ENCODE data around the gene DNAJB1. TPM values are rescaled to one million over a fixed set of nuclear protein-coding genes. Genes with fewer than 3 reads are reported as not detected.

Gene DNAJB1
- total RNA-seq, 1 experiment from 2014 or later: 77.7 TPM

DNA sequence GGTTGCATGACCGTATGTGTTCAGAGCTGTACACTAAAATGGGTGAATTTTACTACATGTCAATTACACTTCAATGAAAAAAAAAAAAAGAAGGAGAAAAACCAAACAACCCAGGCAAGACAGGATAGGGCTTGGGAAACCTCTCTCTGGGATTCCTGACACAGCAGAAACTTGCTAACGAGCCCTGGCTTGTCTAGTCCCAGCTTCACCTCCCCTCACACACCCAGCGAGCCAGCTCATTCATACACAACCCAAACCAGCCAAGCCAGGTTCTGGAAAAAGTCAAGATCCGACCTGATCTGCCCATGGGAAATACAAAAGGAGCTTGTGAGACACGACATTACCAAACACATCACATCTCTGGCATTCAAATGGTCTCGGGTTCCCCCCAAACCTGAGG is 7.5 kb upstream of the DNAJB1 start:
- Histone ChIP-seq H3K9ac (ENCODE audit: extremely low read depth, insufficient read length, low read length) (no peak overlapping the region), H2BK120ac (ENCODE audit: low read depth, low read length, poor library complexity, severe bottlenecking) (no peak overlapping the region), H3K79me2 (ENCODE audit: insufficient read depth, low read length) (peaks cover 3% of the 10 kb centered on the region; the same call in 1 of the 2 replicates), H3K27me3 (ENCODE audit: insufficient read depth, low read length) (no peaks in the 10 kb centered on the region), H3K4me2 (ENCODE audit: insufficient read depth, insufficient read length, low read length) (no peak overlapping the region), H4K5ac (ENCODE audit: insufficient read length, low read depth, low read length) (no peak overlapping the region), H3K9me3 (ENCODE audit: control insufficient read depth, low read depth, low read length) (no peaks in the 10 kb centered on the region), H3K79me1 (ENCODE audit: insufficient read depth, low read depth, low read length, poor library complexity, severe bottlenecking) (no peaks in the 10 kb centered on the region), H2BK5ac (ENCODE audit: insufficient read length, low read length) (no peak overlapping the region), H2BK20ac (ENCODE audit: low read depth, low read length, poor library complexity, severe bottlenecking) (no peak overlapping the region), H4K8ac (replicated peaks; ENCODE audit: insufficient read length, low read depth, low read length) (no peak overlapping the region), H4K20me1 (ENCODE audit: control insufficient read depth, insufficient read depth, insufficient read length) (no peaks in the 10 kb centered on the region), H3K23ac (ENCODE audit: insufficient read length, low read depth, low read length) (no peak overlapping the region), H2BK12ac (ENCODE audit: insufficient read length, low read depth, low read length) (no peak overlapping the region), H2BK15ac (ENCODE audit: low read depth, low read length) (no peak overlapping the region), H3K27ac (ENCODE audit: insufficient read length, low read depth, low read length) (no peak overlapping the region), H2AFZ (ENCODE audit: low read length) (no peak overlapping the region), H3K23me2 (ENCODE audit: insufficient read length, low read depth, low read length, poor library complexity, severe bottlenecking) (peaks cover 3% of the 10 kb centered on the region), H3K4ac (ENCODE audit: low read depth, low read length) (no peak overlapping the region), H4K91ac (ENCODE audit: insufficient read length, low read depth, low read length) (no peak overlapping the region), H3K18ac (ENCODE audit: insufficient read length, low read depth, low read length) (no peak overlapping the region), H3T11ph (ENCODE audit: low read length) (no peak overlapping the region), H3K4me1 (ENCODE audit: insufficient read depth, low read length) (no peaks in the 10 kb centered on the region), H3K56ac (ENCODE audit: insufficient read length, low read depth, low read length) (no peak overlapping the region), H2AK5ac (ENCODE audit: insufficient read length, low read length) (no peak overlapping the region), H3K14ac (ENCODE audit: insufficient read depth, low read length) (no peak overlapping the region)
- Mint-ChIP-seq H3K27ac (peak overlapping the region in 1 of 3 experiments; percentile 15; a peak in 2 of 7 replicates), H3K36me3 (ENCODE audit: insufficient read depth in 1 of 3, low read depth in 3 of 3) (peaks cover 0 to 1% (median 0%) of the 10 kb centered on the region in 3 experiments; a peak in 1 of 7 replicates), H3K27me3 (ENCODE audit: low read depth) (no peaks in the 10 kb centered on the region), H3K4me1 (peaks cover 13 to 15% of the 10 kb centered on the region in 2 experiments), H3K9me3 (no peaks in the 10 kb centered on the region), H3K4me3 (no peak overlapping the region)
- TF ChIP-seq, protein P1, sequence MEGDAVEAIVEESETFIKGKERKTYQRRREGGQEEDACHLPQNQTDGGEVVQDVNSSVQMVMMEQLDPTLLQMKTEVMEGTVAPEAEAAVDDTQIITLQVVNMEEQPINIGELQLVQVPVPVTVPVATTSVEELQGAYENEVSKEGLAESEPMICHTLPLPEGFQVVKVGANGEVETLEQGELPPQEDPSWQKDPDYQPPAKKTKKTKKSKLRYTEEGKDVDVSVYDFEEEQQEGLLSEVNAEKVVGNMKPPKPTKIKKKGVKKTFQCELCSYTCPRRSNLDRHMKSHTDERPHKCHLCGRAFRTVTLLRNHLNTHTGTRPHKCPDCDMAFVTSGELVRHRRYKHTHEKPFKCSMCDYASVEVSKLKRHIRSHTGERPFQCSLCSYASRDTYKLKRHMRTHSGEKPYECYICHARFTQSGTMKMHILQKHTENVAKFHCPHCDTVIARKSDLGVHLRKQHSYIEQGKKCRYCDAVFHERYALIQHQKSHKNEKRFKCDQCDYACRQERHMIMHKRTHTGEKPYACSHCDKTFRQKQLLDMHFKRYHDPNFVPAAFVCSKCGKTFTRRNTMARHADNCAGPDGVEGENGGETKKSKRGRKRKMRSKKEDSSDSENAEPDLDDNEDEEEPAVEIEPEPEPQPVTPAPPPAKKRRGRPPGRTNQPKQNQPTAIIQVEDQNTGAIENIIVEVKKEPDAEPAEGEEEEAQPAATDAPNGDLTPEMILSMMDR (conservative IDR thresholded peaks at IDR 0.05): no peak
- DNase-seq: no peak
- no CpG with 5 or more reads among the region's 6 CpGs for WGBS (ENCODE audit: extremely low coverage, insufficient read length, low lambda C conversion rate)

Data from H9 (cell line).